SK-N-SH (cell line): ENCODE data around the gene CRYBG3. TPM values are rescaled to one million over a fixed set of nuclear protein-coding genes. Genes with fewer than 3 reads are reported as not detected.

ENCODE experiments used
- CTCF ChIA-PET: fragments of 300-600, 350-600 bp; formaldehyde crosslinking; extraction: SDS; loops from one replicate; lab custom pipeline; 2021; lab: Yijun Ruan, JAX
- POLR2A ChIA-PET: fragments of 350-600 bp; sonication (Branson Sonifier 250); formaldehyde crosslinking; extraction: SDS; loops from one replicate; lab custom pipeline; 2020; ENCODE audit warnings: antibody characterized with exemption, inconsistent platforms; lab: Yijun Ruan, JAX
- DNase-seq: peaks from one replicate; pipeline ENCODE4 v3.0.0; 2012
- H2AFZ ChIP-seq: fragments of 200-600 bp; sonication (generic); 2 replicates; pipeline ENCODE4 v1.8.1; 2016; ENCODE audit warnings: antibody characterized with exemption, mild to moderate bottlenecking, low read depth
- H3F3A ChIP-seq: fragments of 200-600 bp; sonication (generic); replicated peaks from 2 replicates; pipeline ENCODE3; 2016; ENCODE audit warnings: antibody characterized with exemption, mild to moderate bottlenecking; ENCODE audit not compliant: insufficient read depth
- H3K27ac ChIP-seq, 2 experiments: fragments of 200-500 bp in 1 of 2; fragments of 200-600 bp in 1 of 2; sonication (Bioruptor generic) in 1 of 2; sonication (generic), shearing (Covaris generic) in 1 of 2; 2 replicates each; pipeline versions ENCODE4 v1.5.1 to v1.6.1; 2014 to 2016; ENCODE audit warnings: low read depth in 2 of 2, inconsistent platforms in 1 of 2, low read length in 1 of 2, mild to moderate bottlenecking in 1 of 2, mixed read lengths in 1 of 2
- H3K27me3 ChIP-seq: fragments of 200-600 bp; sonication (generic), shearing (Covaris generic); 2 replicates; pipeline ENCODE4 v1.6.1; 2016; ENCODE audit warnings: mixed run types; ENCODE audit not compliant: insufficient read depth
- H3K36me3 ChIP-seq, 2 experiments: fragments of 200-500 bp in 1 of 2; fragments of 200-600 bp in 1 of 2; sonication (Bioruptor generic) in 1 of 2; sonication (generic) in 1 of 2; replicated peaks in 1 of 2; 2 replicates each; pipeline versions ENCODE3 to v1.5.1; 2014 to 2016; ENCODE audit warnings: low read length in 1 of 2, mild to moderate bottlenecking in 1 of 2; ENCODE audit not compliant: insufficient read depth in 2 of 2, control insufficient read depth in 1 of 2
- H3K4me1 ChIP-seq, 2 experiments: fragments of 200-500 bp in 1 of 2; fragments of 200-600 bp in 1 of 2; sonication (Bioruptor generic) in 1 of 2; sonication (generic), shearing (Covaris generic) in 1 of 2; 2 replicates each; pipeline versions ENCODE4 v1.5.1 to v1.6.1; 2014 to 2016; ENCODE audit warnings: low read depth in 1 of 2, low read length in 1 of 2, mixed run types in 1 of 2; ENCODE audit not compliant: insufficient read depth in 2 of 2, control insufficient read depth in 1 of 2
- H3K4me2 ChIP-seq: fragments of 200-600 bp; sonication (generic), shearing (Covaris generic); 2 replicates; pipeline ENCODE4 v1.6.1; 2017; ENCODE audit warnings: mixed run types
- H3K4me3 ChIP-seq, 2 experiments: fragments of 200-500 bp in 1 of 2; fragments of 200-600 bp in 1 of 2; sonication (Bioruptor generic) in 1 of 2; sonication (generic), shearing (Covaris generic) in 1 of 2; 2 replicates each; pipeline versions ENCODE4 v1.5.1 to v1.8.1; 2014 to 2016; ENCODE audit warnings: low read depth in 2 of 2, inconsistent platforms in 1 of 2, low read length in 1 of 2, mild to moderate bottlenecking in 1 of 2, mixed read lengths in 1 of 2, moderate library complexity in 1 of 2
- H3K79me2 ChIP-seq: fragments of 200-600 bp; sonication (generic); 2 replicates; pipeline ENCODE4 v1.8.1; 2017; ENCODE audit warnings: mild to moderate bottlenecking; ENCODE audit not compliant: insufficient read depth
- H3K9ac ChIP-seq: fragments of 200-600 bp; sonication (generic); 2 replicates; pipeline ENCODE4 v1.6.1; 2017; ENCODE audit warnings: mixed run types
- H3K9me2 ChIP-seq: fragments of 200-600 bp; sonication (generic); 2 replicates; pipeline ENCODE4 v1.6.1; 2017; ENCODE audit warnings: mixed run types
- H3K9me3 ChIP-seq: fragments of 200-600 bp; sonication (generic); 2 replicates; pipeline ENCODE4 v1.6.1; 2017; ENCODE audit warnings: mixed run types, mild to moderate bottlenecking, moderate library complexity
- H4K20me1 ChIP-seq: fragments of 200-600 bp; sonication (generic); 2 replicates; pipeline ENCODE4 v1.6.1; 2017; ENCODE audit warnings: mild to moderate bottlenecking, mixed run types; ENCODE audit not compliant: insufficient read depth
- CTCF ChIP-seq: fragments of 200-600 bp; sonication (generic); IDR thresholded peaks from 2 replicates; pipeline ENCODE4 v1.6.1; 2017; ENCODE audit warnings: antibody characterized with exemption, mild to moderate bottlenecking, moderate library complexity
- ELF1 ChIP-seq: IDR thresholded peaks from 2 replicates; pipeline ENCODE4 v1.4.0; 2012
- EP300 ChIP-seq, 2 experiments: IDR thresholded peaks; 2 replicates each; pipeline versions ENCODE4 v1.4.0 to v1.6.1; 2012; ENCODE audit warnings: borderline replicate concordance in 1 of 2, low read depth in 1 of 2, low read length in 1 of 2
- EZH2phosphoT487 ChIP-seq: fragments of 200-600 bp; sonication (generic); IDR thresholded peaks from 2 replicates; pipeline ENCODE4 v1.6.1; 2017; ENCODE audit warnings: low read depth, mixed run types, mild to moderate bottlenecking, antibody characterized with exemption, moderate library complexity, borderline replicate concordance
- FOSL2 ChIP-seq: IDR thresholded peaks from 2 replicates; pipeline ENCODE4 v1.4.0; 2012; ENCODE audit warnings: low read depth, mild to moderate bottlenecking, moderate library complexity, borderline replicate concordance
- IRF3 ChIP-seq: fragments of 150-350 bp; IDR thresholded peaks from 2 replicates; pipeline ENCODE4 v1.6.1; 2016; ENCODE audit warnings: mild to moderate bottlenecking, low read depth, low read length
- NFIC ChIP-seq: IDR thresholded peaks from 2 replicates; pipeline ENCODE4 v1.4.0; 2012; ENCODE audit warnings: borderline replicate concordance
- NRF1 ChIP-seq: IDR thresholded peaks from 2 replicates; pipeline ENCODE4 v1.6.1; 2012; ENCODE audit warnings: low read depth, mild to moderate bottlenecking, low read length
- RAD21 ChIP-seq: IDR thresholded peaks from 2 replicates; pipeline ENCODE4 v1.6.1; 2012; ENCODE audit warnings: mild to moderate bottlenecking, low read length
- RCOR1 ChIP-seq: fragments of 150-350 bp; IDR thresholded peaks from 2 replicates; pipeline ENCODE4 v1.6.1; 2017; ENCODE audit warnings: antibody characterized with exemption, low read length
- REST ChIP-seq: IDR thresholded peaks from 2 replicates; pipeline ENCODE4 v1.6.1; 2012; ENCODE audit warnings: mild to moderate bottlenecking, low read depth, low read length, moderate library complexity
- RXRA ChIP-seq: IDR thresholded peaks from 2 replicates; pipeline ENCODE4 v1.4.0; 2012; ENCODE audit warnings: low read depth, mild to moderate bottlenecking, borderline replicate concordance
- TAF1 ChIP-seq: IDR thresholded peaks from 2 replicates; pipeline ENCODE4 v1.6.1; 2012; ENCODE audit warnings: low read depth, mild to moderate bottlenecking, low read length, moderate library complexity, borderline replicate concordance
- TCF12 ChIP-seq: IDR thresholded peaks from 2 replicates; pipeline ENCODE4 v1.4.0; 2012
- USF2 ChIP-seq: fragments of 150-350 bp; IDR thresholded peaks from 2 replicates; pipeline ENCODE4 v1.6.1; 2017; ENCODE audit warnings: antibody characterized with exemption, low read length, low read depth, borderline replicate concordance
- YY1 ChIP-seq: IDR thresholded peaks from 2 replicates; pipeline ENCODE4 v1.4.0; 2012; ENCODE audit warnings: low read depth, mild to moderate bottlenecking
- ZBTB33 ChIP-seq: IDR thresholded peaks from 2 replicates; pipeline ENCODE4 v1.4.0; 2012; ENCODE audit warnings: low read depth, borderline replicate concordance
- polyA plus RNA-seq, 3 experiments: library from polyadenylated mRNA; depleted of rRNA; stranded (reverse); fragments of >200 nt; gene quantifications; 2 replicates each; pipeline ENCODE4 v1.2.3, GENCODE V29; 2012

CRYBG3 gene
- polyA plus RNA-seq, 1 of the 3 experiments (the other 2 are of a cell fraction) = 2.4 TPM

GRCh38 chr3:97872525-97873042, 50.8 kb downstream of the CRYBG3 start (continued):
- TF ChIP-seq USF2 = no peak
- TF ChIP-seq IRF3 = no peak

- H3K4me2 ChIP-seq = no peak overlapping the region
- no peak overlapping the region for H3K27ac ChIP-seq
- no peaks in the 10 kb centered on the region for H4K20me1 ChIP-seq
- ChIA-PET CTCF (no interaction called here), POLR2A (no interaction called here)
- H3K9me3 ChIP-seq = no peaks in the 10 kb centered on the region
- DNase-seq = no peak
- H3K4me1 ChIP-seq = peaks cover 3 to 8% of the 10 kb centered on the region in 2 experiments; a peak in 3 of 4 replicates
- TF ChIP-seq RCOR1 (no peak), TAF1 (no peak), TCF12 (no peak), FOSL2 (no peak), NRF1 (no peak), EP300 (IDR thresholded peaks at IDR 0.05; ENCODE audit: borderline replicate concordance in 1 of 2, low read depth in 1 of 2, low read length in 1 of 2) (no peak), YY1 (no peak), ELF1 (no peak), NFIC (no peak), RAD21 (no peak), REST (no peak), RXRA (no peak), EZH2phosphoT487 (no peak), CTCF (no peak), ZBTB33 (no peak)
- no peaks in the 10 kb centered on the region for H3K9me2 ChIP-seq
- no peaks in the 10 kb centered on the region for H3K79me2 ChIP-seq
- no peak overlapping the region for H3K9ac ChIP-seq
- no peaks in the 10 kb centered on the region for H3K36me3 ChIP-seq
- H3F3A ChIP-seq = peaks cover 6% of the 10 kb centered on the region
- H3K4me3 ChIP-seq = no peak overlapping the region
- no peak overlapping the region for H2AFZ ChIP-seq
- no peaks in the 10 kb centered on the region for H3K27me3 ChIP-seq
Measured at GRCh38 chr3:97880267-97880666, 58.5 kb downstream of the CRYBG3 start.
